ENCODE results near the gene MXI1.

MXI1 gene

DNA sequence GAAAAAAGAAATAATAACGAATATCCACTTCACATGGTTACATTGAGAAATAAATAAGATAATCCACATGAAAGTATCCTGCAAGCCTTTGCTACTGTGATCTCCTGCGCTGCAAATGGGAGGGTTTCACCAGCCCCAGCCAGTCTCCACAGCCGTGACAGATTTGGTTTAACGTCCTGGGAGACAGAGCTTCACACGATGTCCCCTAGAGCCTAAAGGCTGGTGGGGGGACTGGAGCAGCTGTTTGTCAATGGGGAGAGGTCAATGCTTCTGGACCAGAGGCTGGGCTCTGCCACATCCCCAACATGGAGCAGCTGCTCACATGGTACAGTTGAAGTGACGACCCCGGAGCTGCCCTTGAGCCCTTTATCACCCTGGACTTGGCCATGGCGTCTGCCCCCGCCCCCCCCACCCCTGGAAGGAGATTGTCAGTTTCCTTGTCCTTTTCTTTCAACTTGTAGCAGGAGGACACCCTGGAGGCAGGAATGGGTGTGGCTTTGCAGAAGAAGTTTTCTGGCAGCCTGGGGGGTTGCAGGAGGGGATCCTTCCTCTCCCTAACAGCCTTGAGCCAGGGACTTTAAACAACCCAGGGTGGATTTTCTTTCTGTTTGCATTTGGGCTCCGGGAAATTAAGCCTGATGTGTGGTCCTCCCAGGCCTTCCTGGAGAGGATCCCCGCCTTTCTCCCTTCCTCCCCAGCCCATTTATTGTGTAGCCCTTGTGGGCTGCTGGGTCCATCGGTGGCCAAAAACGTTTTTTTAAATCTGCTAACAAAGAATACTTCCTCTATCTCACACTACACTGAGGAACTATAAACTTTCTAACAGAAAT lies 37.0 kb upstream of the MXI1 start:
- Histone ChIP-seq H3K27me3 (no peaks in the 10 kb centered on the region), H3K9me3 (no peaks in the 10 kb centered on the region), H3K36me3 (no peaks in the 10 kb centered on the region), H3K4me1 (no peaks in the 10 kb centered on the region), H3K4me3 (ENCODE audit: low read depth, low read length) (no peak overlapping the region)
- no peak for DNase-seq
- TF ChIP-seq, protein P1, sequence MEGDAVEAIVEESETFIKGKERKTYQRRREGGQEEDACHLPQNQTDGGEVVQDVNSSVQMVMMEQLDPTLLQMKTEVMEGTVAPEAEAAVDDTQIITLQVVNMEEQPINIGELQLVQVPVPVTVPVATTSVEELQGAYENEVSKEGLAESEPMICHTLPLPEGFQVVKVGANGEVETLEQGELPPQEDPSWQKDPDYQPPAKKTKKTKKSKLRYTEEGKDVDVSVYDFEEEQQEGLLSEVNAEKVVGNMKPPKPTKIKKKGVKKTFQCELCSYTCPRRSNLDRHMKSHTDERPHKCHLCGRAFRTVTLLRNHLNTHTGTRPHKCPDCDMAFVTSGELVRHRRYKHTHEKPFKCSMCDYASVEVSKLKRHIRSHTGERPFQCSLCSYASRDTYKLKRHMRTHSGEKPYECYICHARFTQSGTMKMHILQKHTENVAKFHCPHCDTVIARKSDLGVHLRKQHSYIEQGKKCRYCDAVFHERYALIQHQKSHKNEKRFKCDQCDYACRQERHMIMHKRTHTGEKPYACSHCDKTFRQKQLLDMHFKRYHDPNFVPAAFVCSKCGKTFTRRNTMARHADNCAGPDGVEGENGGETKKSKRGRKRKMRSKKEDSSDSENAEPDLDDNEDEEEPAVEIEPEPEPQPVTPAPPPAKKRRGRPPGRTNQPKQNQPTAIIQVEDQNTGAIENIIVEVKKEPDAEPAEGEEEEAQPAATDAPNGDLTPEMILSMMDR (IDR thresholded peaks at IDR 0.05; ENCODE audit: low read depth, low read length) = no peak

DNA sequence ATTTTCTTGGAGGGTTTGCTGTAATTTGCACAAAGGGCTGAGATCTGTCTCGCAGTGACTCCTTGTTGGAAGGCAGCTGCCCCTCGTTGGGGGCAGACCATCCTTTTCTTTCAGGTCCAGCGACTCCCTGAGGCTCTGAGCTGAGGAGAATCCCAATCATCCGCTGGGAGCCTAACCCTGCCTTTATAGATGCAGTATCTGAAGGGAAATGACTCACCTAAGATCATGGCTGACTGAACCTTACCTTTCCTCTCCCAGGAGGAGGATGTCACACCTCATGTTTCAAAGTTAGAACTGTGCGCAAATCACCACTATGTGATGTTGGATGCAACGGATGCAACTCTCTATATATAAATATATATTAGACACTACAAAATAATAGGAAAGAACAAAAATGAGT lies 36.4 kb upstream of the MXI1 start:
- TF ChIP-seq, protein P1 (IDR thresholded peaks at IDR 0.05; ENCODE audit: low read depth, low read length) = no peak
- no peak for DNase-seq
- Histone ChIP-seq H3K4me1 (no peaks in the 10 kb centered on the region), H3K27me3 (no peaks in the 10 kb centered on the region), H3K36me3 (no peaks in the 10 kb centered on the region), H3K4me3 (ENCODE audit: low read depth, low read length) (no peak overlapping the region), H3K9me3 (no peaks in the 10 kb centered on the region)

DNA sequence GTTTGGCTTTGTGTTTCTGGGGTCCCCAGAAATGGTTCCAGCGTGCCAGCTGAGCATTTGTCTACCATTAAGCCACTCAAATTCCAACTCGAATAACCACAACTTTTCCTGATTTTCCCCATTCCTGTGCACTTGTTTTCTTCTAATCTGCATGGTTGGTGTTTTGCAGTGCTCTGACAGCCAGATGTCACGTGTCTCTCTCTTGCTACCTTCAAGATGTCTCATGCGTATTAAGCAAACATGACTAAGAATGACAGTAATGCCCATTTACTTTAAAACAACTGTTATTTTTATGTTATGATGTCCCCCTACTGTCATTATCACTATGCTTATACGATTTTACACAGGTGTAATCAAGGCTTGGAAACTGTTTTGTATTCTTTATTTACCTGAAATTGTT lies 35.2 kb upstream of the MXI1 start:
- Histone ChIP-seq H3K36me3 (no peaks in the 10 kb centered on the region), H3K9me3 (no peaks in the 10 kb centered on the region), H3K4me1 (no peaks in the 10 kb centered on the region), H3K27me3 (no peaks in the 10 kb centered on the region), H3K4me3 (ENCODE audit: low read depth, low read length) (no peak overlapping the region)
- TF ChIP-seq, protein P1 (IDR thresholded peaks at IDR 0.05; ENCODE audit: low read depth, low read length) = no peak
- no peak for DNase-seq

DNA sequence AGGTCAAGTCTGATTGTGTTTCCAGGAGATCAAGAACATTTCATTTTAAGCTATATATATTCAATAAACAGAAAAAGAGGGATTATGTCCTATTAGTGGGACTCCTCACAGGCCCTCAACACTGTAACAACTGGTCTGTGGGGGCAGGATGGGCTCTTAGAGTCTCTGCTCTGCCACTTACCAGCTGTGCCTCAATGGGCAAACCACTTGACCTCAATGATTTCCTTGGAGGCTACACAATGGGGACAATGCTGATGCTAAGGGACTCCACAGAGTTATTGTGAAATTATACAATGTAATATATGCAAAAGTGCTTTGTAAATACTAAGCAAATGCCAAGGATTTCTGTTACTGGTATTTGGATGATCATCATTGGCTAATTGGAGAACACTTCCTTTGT lies 33.2 kb upstream of the MXI1 start:
- Histone ChIP-seq H3K9me3 (no peaks in the 10 kb centered on the region), H3K27me3 (no peaks in the 10 kb centered on the region), H3K4me3 (ENCODE audit: low read depth, low read length) (no peak overlapping the region), H3K36me3 (no peaks in the 10 kb centered on the region), H3K4me1 (no peaks in the 10 kb centered on the region)
- no peak for DNase-seq
- TF ChIP-seq, protein P1 (IDR thresholded peaks at IDR 0.05; ENCODE audit: low read depth, low read length) = no peak

DNA sequence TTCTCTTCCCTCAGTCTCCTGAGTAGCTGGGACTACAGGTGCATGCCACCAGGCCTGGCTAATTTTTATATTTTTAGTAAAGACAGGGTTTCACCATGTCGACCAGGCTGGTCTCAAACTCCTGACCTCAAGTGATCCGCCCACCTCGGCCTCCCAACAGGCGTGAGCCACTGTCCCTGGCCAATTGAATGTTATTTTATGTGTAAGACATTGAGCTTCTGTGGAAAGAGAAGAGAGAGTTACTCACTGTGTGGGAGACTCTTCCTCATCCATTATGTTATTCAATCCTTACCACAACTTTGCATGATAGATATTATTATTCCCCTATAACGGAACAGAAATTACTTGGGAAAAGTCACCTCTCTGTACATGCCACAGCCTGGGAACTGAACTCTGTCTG lies 32.6 kb upstream of the MXI1 start:
- no peaks in the 10 kb centered on the region for H3K36me3 ChIP-seq
- H3K4me1 ChIP-seq = no peaks in the 10 kb centered on the region
- no peak for DNase-seq
- TF ChIP-seq, protein P1 (IDR thresholded peaks at IDR 0.05; ENCODE audit: low read depth, low read length) = no peak
- no peaks in the 10 kb centered on the region for H3K9me3 ChIP-seq
- no peak overlapping the region for H3K4me3 ChIP-seq (ENCODE audit: low read depth, low read length)
- H3K27me3 ChIP-seq = no peaks in the 10 kb centered on the region

DNA sequence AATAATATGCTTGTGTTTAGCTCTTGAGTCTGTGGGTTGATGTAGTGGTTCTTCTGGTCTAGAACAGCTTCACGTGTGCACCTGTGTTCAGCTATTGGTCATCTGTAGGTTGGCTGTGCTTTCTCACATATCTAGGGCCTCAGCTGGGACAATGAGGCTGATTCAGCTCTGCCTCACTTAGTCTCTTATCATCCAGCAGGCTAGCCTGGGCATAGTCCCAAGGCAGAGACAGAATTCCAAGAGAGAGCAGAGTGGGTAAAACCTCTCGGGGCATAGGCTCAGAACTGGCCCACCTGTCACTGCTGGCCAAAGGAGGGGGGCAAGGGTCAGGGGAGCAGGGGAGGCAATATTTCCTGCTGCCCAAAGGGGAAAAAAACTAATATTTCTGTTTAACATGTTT lies 32.0 kb upstream of the MXI1 start:
- no peaks in the 10 kb centered on the region for H3K4me1 ChIP-seq
- no peak overlapping the region for H3K4me3 ChIP-seq (ENCODE audit: low read depth, low read length)
- H3K36me3 ChIP-seq = no peaks in the 10 kb centered on the region
- no peaks in the 10 kb centered on the region for H3K9me3 ChIP-seq
- H3K27me3 ChIP-seq = no peaks in the 10 kb centered on the region
- DNase-seq = no peak
- TF ChIP-seq, protein P1 (IDR thresholded peaks at IDR 0.05; ENCODE audit: low read depth, low read length) = no peak

Measured in BE2C (cell line).